Measurements from ENCODE around the gene TCF4.
A peak's percentile ranks its signal among the peaks of the same experiment; 100 is the strongest.

The TCF4 gene

GRCh38 chr18:55439056-55439455, 148.9 kb downstream of the TCF4 start:
- no peak for DNase-seq (ENCODE audit: low read depth)

DNA sequence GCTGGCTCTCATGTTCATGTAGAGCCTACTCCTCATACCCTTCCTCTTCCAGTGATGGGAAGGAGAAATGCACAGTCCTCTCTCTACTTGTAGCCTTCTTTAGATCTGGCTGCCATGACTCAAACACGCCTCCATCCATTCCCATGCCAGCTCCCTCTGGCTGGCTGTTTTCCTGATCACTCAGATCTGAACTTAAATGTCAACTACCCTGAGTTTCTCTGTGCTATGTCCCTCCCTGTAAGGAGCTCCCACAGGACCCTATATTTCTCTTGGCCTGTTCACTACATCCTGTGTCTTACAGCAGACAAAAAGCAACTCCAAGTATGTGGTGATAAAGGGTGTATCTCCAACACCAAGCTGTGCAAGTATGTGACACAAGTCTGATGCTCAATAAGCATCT, 152.4 kb downstream of the TCF4 start:
- DNase-seq (ENCODE audit: low read depth): no peak

DNA sequence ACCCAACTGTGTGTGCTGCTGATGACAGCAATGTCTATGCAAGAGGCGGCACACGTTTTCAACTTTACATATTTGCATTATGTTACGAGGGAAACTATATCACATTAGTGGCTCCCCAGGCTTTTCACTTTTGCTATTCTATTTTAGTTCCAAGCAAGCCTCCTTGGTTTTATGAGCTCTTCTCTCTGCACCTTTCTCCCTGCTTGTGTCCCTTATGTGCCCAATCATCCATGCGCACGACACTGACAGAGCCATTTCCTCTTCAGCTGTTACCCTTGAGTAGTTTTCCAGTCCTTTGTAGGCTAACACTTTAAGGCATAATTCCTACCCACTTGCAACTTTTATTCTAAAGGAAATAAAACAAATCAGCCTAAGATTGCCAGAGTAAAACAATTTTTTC, 154.3 kb downstream of the TCF4 start:
- DNase-seq (ENCODE audit: low read depth): no peak

DNA sequence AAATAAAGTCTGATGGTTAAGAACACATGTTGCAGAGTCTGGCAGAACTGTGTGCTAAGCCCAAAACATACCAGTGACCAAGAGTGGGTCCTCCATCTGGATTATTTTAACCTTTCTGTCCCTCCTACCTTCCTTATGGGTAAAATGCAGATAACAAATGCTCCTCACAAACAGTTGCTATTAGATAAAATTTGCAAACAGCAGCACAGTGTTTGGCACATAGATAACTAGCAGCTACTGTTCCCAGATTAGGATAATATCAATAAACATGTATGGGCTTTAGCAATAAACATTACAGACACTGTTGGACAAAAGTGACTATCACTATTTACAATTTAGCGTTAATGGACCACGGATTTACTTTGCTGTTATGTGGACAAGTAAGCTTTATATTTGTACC, 154.9 kb downstream of the TCF4 start:
- DNase-seq (ENCODE audit: low read depth): no peak

DNA sequence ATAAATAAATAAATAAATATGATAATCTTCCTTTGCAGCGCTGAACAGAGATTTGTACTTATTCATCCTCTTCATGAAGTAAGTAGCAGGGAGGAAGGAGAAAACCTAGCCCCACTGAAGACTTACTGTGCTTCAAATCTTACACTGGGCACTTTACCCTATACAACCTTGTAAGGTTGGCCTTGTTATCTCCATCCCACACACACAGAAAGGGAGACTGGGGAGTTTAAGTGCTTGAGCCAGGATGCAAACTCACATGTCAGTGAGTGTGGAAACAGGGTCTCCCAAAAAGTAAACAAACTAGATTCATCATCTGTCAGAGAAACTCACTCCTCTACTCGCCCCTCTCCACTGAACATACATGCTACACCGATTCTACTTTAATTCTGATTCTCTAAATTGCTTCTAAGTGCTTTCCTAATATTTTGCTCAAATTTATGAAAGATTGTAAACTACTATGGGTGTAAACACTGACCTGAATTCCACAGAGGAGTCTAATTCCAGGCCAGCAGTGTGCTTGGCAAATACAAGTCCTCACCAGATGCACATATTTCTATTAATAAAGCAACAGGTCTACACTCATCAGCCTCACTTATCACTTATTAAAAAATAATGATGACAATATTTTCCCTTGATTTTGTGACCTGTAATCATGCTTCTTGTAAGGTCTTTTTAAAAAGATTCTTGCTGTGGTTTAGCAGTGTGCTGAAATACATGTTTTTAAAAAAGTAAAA, 155.5 kb downstream of the TCF4 start:
- no peak for DNase-seq (ENCODE audit: low read depth)

GRCh38 chr18:55430026-55430425, 158.0 kb downstream of the TCF4 start:
- no peak for DNase-seq (ENCODE audit: low read depth)

GRCh38 chr18:55427951-55428350, 160.0 kb downstream of the TCF4 start:
- DNase-seq (ENCODE audit: low read depth): no peak

GRCh38 chr18:55425698-55426097, 162.3 kb downstream of the TCF4 start:
- no peak for DNase-seq (ENCODE audit: low read depth)

DNA sequence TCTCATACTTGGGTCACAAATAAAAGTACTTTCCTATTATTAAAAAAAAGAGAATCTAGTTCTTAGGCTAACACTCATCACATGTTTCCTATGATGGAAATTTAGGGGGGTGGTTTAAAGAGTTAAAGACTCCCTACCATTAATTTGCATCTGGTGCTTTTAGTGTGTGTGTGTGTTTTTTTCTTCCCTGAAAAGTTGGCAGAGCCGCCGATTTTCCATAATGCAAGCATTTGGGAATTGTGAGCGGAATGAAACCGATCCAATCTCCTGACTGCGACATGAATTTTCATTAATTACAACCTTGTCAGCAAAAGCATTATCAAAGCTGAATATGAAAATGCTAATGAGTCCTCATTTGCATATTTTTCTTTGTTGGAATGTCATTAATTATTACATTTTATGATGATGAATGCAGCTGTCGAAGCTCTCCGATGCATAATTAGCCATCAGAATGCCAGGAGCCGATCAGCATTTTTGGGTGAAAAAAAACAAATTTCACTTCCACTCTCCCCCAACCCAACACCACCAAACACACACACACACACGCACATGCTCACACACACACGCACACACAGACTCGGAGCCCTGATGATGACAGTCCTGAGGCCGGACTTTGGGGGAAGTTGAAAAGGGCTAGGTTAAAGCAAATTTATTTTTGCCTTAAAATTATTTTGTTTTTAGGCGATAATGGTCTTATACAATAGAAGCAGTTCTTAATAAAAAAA, 165.4 kb downstream of the TCF4 start:
- no peak for DNase-seq (ENCODE audit: low read depth)

- DNase-seq (ENCODE audit: low read depth): no peak
Measured at GRCh38 chr18:55421615-55422419, 166.2 kb downstream of the TCF4 start.

GRCh38 chr18:55421308-55421614, 166.7 kb downstream of the TCF4 start:
- DNase-seq (ENCODE audit: low read depth): no peak

- DNase-seq (ENCODE audit: low read depth): no peak
Measured at GRCh38 chr18:55420665-55421307, 167.2 kb downstream of the TCF4 start.

GRCh38 chr18:55419947-55420664, 167.9 kb downstream of the TCF4 start:
- DNase-seq (ENCODE audit: low read depth): no peak

GRCh38 chr18:55419132-55419946, 168.7 kb downstream of the TCF4 start:
- no peak for DNase-seq (ENCODE audit: low read depth)

- no peak for DNase-seq (ENCODE audit: low read depth)
Measured at GRCh38 chr18:55418439-55418838, 169.6 kb downstream of the TCF4 start.

DNA sequence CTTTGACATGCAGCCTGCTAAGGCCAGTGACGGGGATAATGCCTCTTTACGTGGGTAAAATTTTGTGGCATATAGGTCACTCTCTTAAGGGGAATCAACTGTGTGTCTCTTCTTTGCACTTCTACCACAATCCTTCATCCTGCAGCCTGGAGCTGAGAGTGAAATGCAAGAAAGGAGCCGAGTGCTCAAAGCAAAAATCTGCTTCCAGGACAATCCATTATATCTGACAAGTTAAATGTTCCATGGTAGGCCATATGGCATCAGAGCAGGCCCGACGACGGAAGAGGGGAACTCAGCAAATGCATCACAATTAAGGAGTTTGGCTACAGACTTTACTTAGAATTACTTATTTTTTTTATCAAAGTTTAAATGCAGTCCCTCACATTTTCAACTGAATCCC, 171.2 kb downstream of the TCF4 start:
- DNase-seq (ENCODE audit: low read depth): no peak

DNA sequence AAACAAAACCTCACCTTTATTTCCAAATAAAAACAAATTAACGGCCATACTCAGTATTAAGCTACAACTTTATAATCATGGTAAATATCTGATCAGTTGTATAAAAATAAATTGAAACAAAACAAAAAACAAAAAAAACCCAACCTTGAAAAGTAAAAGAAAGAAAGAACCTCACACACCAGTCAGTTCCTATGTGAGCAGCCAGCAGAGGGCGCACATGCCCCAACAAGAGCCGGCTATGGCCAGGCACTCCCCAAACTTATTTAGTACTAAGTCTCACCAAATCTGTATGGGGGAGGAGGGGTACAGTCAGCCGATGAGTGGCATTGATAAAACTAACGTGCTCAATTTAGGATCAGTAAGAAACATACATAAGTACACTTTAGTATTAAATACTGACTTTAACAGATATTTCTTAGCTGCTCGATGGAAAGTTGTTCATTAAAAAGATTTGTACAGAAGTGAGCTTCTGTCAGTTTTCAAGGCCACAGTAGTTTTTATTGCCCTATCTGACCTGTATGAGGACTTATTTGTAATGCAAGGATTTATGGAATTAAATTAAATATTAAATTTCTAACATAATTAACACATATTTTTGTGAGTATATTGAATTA, 172.6 kb downstream of the TCF4 start:
- DNase-seq (ENCODE audit: low read depth): peak; percentile 55

DNA sequence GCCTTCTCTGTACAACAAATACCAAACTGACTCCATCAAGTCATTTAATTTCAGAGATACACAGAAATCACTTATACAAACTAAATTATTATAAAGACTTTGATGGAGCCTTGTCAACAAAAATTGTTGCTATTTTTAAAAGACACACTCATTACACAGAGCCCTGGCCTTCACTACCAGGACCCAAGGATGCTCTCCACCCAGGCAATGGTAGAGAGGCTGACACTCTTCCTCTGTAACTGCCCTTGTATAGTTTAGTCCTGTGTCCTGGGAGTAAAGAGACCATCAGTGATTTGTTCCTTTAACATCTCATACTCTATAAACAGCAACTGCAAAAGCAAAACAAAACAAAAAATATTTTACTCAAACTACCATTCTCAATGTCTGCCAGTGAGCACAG, 173.5 kb downstream of the TCF4 start:
- DNase-seq (ENCODE audit: low read depth): no peak

- no peak for DNase-seq (ENCODE audit: low read depth)
Measured at GRCh38 chr18:55413474-55413873, 174.5 kb downstream of the TCF4 start.

GRCh38 chr18:55407774-55408535, 180.0 kb downstream of the TCF4 start:
- no peak for DNase-seq (ENCODE audit: low read depth)

Data from stimulated activated CD8-positive, alpha-beta memory T cell treated with anti-CD3 and anti-CD28 coated beads, Interleukin-4, amount 100 ng/mL, for 24 hours (primary cell).